GM12872 (cell line): Measurements from ENCODE around the gene FARP2.

Source experiments
- TF ChIP-seq, protein P1 (sequence below): IDR thresholded peaks from 3 replicates; pipeline ENCODE4 v1.5.1; 2011; ENCODE audit warnings: low read depth, mild to moderate bottlenecking, low read length, moderate library complexity; ENCODE audit not compliant: insufficient read depth

FARP2 gene

DNA sequence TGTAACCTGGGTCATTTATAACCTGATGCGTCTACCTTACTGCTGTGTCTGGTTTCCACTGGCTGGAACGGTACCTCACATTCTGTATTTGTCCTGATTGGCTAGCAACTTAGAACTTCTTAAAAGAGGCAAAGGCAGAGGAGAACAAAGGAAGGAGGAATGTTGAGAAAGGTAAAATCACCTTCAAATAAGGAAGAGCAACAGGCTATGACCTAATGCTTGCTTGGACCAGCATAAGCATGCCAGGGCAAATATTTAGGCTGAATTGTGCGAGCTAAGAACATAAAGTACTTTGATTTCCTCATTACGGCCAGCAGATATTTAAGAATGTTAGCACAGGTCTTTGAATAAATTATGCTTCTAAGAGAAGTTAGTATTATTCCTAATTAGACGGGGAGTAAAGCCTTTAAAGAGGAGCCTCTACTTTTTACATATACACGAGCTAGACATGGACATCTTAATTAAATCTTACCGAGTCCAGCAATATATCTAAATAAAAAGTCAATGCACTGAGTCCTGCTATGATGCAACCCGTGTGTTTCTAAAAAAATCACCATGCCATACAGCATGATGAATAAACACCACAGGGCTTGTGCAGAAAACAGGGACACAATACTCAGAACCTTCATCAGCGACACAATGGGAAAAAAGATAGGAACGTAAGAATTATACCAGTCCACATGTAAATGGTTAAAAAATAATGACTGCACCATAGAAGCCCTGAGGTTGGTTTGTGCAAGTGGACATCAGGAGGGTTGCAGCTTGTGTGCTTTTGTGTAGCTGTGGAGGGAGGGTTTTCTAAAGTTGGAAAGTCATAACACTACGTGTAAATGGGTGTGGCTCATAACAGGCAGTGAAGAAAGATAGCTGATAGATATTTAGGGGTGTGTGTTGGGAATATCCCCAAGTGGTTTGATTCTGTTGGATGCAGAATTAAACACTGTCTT, 26.1 kb upstream of the FARP2 start:
- TF ChIP-seq, protein P1, sequence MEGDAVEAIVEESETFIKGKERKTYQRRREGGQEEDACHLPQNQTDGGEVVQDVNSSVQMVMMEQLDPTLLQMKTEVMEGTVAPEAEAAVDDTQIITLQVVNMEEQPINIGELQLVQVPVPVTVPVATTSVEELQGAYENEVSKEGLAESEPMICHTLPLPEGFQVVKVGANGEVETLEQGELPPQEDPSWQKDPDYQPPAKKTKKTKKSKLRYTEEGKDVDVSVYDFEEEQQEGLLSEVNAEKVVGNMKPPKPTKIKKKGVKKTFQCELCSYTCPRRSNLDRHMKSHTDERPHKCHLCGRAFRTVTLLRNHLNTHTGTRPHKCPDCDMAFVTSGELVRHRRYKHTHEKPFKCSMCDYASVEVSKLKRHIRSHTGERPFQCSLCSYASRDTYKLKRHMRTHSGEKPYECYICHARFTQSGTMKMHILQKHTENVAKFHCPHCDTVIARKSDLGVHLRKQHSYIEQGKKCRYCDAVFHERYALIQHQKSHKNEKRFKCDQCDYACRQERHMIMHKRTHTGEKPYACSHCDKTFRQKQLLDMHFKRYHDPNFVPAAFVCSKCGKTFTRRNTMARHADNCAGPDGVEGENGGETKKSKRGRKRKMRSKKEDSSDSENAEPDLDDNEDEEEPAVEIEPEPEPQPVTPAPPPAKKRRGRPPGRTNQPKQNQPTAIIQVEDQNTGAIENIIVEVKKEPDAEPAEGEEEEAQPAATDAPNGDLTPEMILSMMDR, result no peak

DNA sequence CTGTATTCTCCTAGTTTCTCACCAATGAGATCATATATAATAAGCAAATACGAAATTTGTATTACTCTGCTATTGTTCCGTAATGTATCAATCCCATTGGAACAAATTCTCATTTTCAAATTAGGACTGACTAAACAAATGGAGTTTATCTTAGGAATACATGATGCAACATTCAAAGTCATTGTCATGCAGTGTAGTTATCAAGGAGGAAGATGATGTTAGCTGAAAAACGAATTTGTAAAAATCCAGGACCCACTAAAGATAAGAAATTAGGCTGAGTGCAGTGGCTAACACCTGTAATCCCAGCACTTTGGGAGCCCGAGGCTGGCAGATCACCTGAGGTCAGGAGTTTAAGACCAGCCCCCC, 25.5 kb upstream of the FARP2 start:
- TF ChIP-seq, protein P1, result no peak

DNA sequence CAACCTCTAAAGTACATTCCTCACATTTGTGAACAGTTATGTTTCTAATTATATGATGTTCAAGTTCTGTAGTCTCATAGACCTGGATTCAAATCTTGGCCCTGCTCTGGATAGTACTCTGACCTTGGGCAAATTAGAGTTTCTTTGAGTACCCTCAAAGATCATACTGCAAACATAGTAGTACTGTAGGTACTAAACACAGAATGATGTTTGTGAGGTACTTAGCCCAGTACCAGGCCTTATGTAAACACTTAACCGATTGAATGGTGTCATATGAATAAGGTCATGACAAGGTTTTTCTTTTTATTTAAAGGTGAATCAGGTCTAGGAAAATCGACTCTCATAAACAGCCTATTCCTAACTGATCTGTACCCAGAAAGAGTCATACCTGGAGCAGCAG, 21.3 kb upstream of the FARP2 start:
- TF ChIP-seq, protein P1, result no peak

DNA sequence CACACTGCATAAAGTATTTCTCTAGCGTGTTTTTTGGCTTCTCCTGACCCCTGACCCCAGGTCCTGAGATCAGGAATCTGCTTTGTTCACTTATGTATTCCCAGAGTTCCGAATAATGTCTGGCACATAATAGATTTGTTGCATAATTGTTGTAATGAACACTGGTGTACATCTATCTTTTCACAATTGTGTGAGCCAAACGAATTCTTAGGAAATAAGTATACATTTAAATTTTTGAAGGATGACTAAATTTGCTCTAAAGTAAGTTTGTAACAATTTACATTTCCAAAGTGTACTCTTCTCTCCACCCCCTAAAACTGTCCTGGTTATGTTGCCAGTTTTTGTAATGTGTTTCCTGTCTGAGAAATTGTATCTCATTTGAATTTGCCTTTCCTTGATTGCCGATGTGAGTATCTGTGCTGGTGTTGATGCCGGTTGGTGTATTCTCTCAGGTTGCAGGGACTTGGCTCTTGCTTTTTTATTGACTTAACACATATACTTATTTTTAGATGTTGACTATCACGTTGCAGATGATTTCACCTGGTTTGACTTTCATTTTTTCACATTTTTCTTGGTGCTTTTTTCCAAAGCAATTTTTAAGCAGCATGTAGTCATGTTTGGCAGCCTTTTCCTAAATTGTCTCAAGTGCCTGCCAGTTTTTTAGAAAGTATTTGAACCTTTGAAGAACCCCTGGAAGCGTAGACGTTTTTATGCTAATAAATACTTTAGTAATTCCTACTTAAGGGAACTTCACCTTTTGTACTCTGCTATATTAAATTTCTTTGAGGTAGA, 16.1 kb upstream of the FARP2 start:
- TF ChIP-seq, protein P1, result no peak

DNA sequence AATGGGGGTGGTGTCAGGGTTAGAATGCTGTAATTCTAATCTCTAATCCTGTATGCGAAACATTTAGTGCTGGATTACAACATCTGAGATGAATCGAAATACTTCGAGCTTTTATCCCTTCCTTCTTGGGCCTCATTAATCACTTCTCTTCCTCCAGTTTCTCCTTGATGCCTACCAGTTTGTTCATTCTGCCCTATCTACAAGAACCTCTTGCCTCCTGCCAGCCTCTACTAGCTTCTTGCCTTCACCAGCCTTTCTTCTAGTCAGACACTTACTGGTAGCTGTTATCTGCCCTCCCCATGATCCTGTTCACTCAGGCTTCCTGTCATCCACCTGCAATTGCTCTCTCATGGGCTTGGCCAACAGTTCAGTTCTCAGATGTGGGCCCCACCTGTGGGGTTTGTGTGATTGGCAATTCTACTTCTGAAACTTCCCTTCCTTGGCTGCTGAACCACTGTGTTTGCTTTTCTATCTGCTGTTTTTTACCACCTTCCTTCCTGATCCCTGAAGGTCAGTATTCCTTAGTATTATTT, 15.4 kb upstream of the FARP2 start:
- TF ChIP-seq, protein P1, result no peak

DNA sequence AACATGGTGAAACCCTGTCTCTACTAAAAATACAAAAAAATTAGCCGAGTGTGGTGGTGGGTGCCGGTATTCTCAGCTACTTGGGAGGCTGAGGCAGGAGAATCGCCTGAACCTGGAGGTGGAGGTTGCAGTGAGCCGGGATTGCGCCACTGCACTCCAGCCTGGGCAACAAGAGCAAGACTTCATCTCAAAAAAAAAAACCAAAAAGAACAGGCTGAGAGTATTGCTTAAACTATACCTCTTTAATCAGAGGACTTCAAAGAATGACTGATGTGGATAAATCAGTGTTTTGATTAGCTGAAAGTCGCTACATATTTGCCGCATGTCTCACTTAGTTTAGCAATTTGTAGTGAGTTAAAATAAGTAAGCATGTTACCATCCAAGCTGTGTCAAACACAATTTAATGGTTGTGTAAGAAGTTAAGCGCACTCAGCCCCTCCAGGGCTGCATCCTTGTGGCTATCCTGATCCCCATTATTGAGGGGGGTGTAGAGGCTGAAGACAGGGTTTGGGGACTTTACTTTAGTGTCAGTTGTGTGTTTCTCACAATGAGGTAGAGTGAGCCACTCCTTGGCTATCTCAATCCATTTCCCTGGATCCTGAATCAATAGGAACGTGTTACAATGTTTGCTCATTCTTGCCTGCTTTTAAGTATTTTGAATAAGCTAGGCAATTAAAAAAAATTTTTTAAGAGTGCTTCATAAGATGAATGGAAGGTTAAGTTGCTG, 11.0 kb upstream of the FARP2 start:
- TF ChIP-seq, protein P1, result no peak
